B cell (primary cell): ENCODE data around the gene NEGR1. TPM values are rescaled to one million over a fixed set of nuclear protein-coding genes. Genes with fewer than 3 reads are reported as not detected.

Experiments used
- ATAC-seq: fragments of 200-7000 bp; cut with Tn5 transposase; one replicate; pipeline ENCODE4 v1.10.0; 2021; ENCODE audit warnings: low read depth, mild to moderate bottlenecking, moderate number of reproducible peaks, moderate library complexity
- CTCF ChIA-PET: fragments of 350-600 bp; sonication (Branson Sonifier 250); formaldehyde crosslinking; loops from one replicate; lab custom pipeline; 2021; ENCODE audit warnings: antibody characterized with exemption, inconsistent platforms; lab: Charles Lee
- POLR2A ChIA-PET: fragments of 350-600 bp; sonication (Branson Sonifier 250); formaldehyde crosslinking; loops from one replicate; lab custom pipeline; 2021; ENCODE audit warnings: antibody characterized with exemption; lab: Charles Lee
- DNase-seq: peaks from one replicate; pipeline ENCODE4 v3.0.0; 2013
- H2AFZ ChIP-seq: 2 replicates; pipeline ENCODE4 v1.6.1; 2012; ENCODE audit warnings: mild to moderate bottlenecking, low read depth, low read length; ENCODE audit not compliant: insufficient read depth, poor library complexity, severe bottlenecking
- H3K27ac ChIP-seq, 2 donors: 1 replicate in 1 of 2; 2 replicates in 1 of 2; pipeline ENCODE4 v1.5.1; 2012 to 2013; ENCODE audit warnings: low read length in 2 of 2, mild to moderate bottlenecking in 2 of 2, moderate library complexity in 1 of 2
- H3K27me3 ChIP-seq, 4 experiments: fragments of 200-600 bp in 1 of 4; sonication (generic) in 1 of 4; replicated peaks in 1 of 4; 1 replicate in 2 of 4; 2 replicates in 2 of 4; pipeline versions ENCODE4 v1.6.1 to v1.7.0; 2013 to 2016; ENCODE audit warnings: low read length in 3 of 4, mild to moderate bottlenecking in 2 of 4, mixed read lengths in 1 of 4, moderate library complexity in 1 of 4; ENCODE audit not compliant: insufficient read depth in 4 of 4, control insufficient read depth in 3 of 4; ENCODE audit errors: control extremely low read depth in 1 of 4
- H3K36me3 ChIP-seq, 2 experiments: replicated peaks in 1 of 2; 1 replicate in 1 of 2; 2 replicates in 1 of 2; pipeline versions ENCODE4 v1.6.1 to v1.7.1; 2013; ENCODE audit warnings: low read length in 1 of 2; ENCODE audit not compliant: insufficient read depth in 2 of 2, control insufficient read depth in 1 of 2; ENCODE audit errors: control extremely low read depth in 1 of 2, extremely low read depth in 1 of 2
- H3K4me1 ChIP-seq, 2 donors: fragments of 200-600 bp in 1 of 2; sonication (generic) in 1 of 2; 1 replicate in 1 of 2; 2 replicates in 1 of 2; pipeline versions ENCODE4 v1.5.1 to v1.6.1; 2013 to 2017; ENCODE audit warnings: low read length in 2 of 2; ENCODE audit not compliant: control insufficient read depth in 2 of 2, insufficient read depth in 2 of 2
- H3K4me2 ChIP-seq: replicated peaks from 2 replicates; pipeline ENCODE3; 2012; ENCODE audit warnings: mild to moderate bottlenecking, low read depth, low read length; ENCODE audit not compliant: poor library complexity, severe bottlenecking
- H3K4me3 ChIP-seq, 5 experiments: fragments of 200-600 bp in 1 of 5; sonication (generic) in 1 of 5; 1 replicate in 3 of 5; 2 replicates in 2 of 5; pipeline versions ENCODE4 v1.5.1 to v1.7.0; 2011 to 2016; ENCODE audit warnings: low read length in 4 of 5, mild to moderate bottlenecking in 4 of 5, low read depth in 2 of 5, control low read depth in 1 of 5, moderate library complexity in 1 of 5; ENCODE audit not compliant: insufficient read depth in 1 of 5; ENCODE audit errors: control extremely low read depth in 1 of 5, extremely low read depth in 1 of 5
- H3K79me2 ChIP-seq: fragments of 200-600 bp; sonication (generic); one replicate; pipeline ENCODE4 v1.6.0; 2016; ENCODE audit warnings: low read length; ENCODE audit not compliant: control insufficient read depth, insufficient read depth
- H3K9ac ChIP-seq: fragments of 200-600 bp; sonication (generic); 2 replicates; pipeline ENCODE4 v1.6.1; 2017; ENCODE audit warnings: mild to moderate bottlenecking, low read length, moderate library complexity
- H3K9me3 ChIP-seq, 3 donors: one replicate each; pipeline versions ENCODE4 v1.6.1 to v1.7.1; 2013; ENCODE audit warnings: low read length in 2 of 3; ENCODE audit not compliant: control insufficient read depth in 2 of 3, insufficient read depth in 1 of 3; ENCODE audit errors: control extremely low read depth in 1 of 3
- H4K20me1 ChIP-seq: 2 replicates; pipeline ENCODE4 v1.6.0; 2012; ENCODE audit warnings: mild to moderate bottlenecking, low read length; ENCODE audit not compliant: insufficient read depth, control insufficient read depth, poor library complexity, severe bottlenecking
- H3K27ac Mint-ChIP-seq: one replicate; pipeline ENCODE4 v1.8.0; 2021; ENCODE audit warnings: mixed read lengths
- H3K27me3 Mint-ChIP-seq: one replicate; pipeline ENCODE4 v1.8.0; 2021; ENCODE audit warnings: mixed read lengths
- H3K4me1 Mint-ChIP-seq: one replicate; pipeline ENCODE4 v1.8.0; 2021; ENCODE audit warnings: mixed read lengths
- H3K4me3 Mint-ChIP-seq: one replicate; pipeline ENCODE4 v1.8.0; 2021; ENCODE audit warnings: mixed read lengths
- H3K9me3 Mint-ChIP-seq: one replicate; pipeline ENCODE4 v1.8.0; 2022; ENCODE audit warnings: mixed read lengths; ENCODE audit not compliant: insufficient read depth
- EZH2 ChIP-seq: IDR thresholded peaks from 2 replicates; pipeline ENCODE4 v1.6.1; 2012; ENCODE audit warnings: borderline replicate concordance, low read depth, mild to moderate bottlenecking, moderate library complexity, low read length; ENCODE audit not compliant: insufficient read depth, poor library complexity, severe bottlenecking
- whole genome bisulfite sequencing: methylation state at CpG from one replicate; pipeline ENCODE4 v1.1.5; 2013; ENCODE audit warnings: missing lambda C conversion rate; ENCODE audit not compliant: insufficient coverage; 5-methylcytosine and 5-hydroxymethylcytosine counted together
- intact Hi-C: fragments of 100-400 bp; cut with micrococcal nuclease; formaldehyde crosslinking; loops from one replicate; pipeline ENCODE4 v1.10.0; 2022
- polyA plus RNA-seq: library from polyadenylated mRNA; depleted of rRNA; stranded (reverse); fragments of >200 nt; gene quantifications from 2 replicates; pipeline ENCODE4 v1.2.3, GENCODE V29; 2012
- total RNA-seq, 2 donors: library from RNA; stranded (reverse); fragments of 120-200 nt in 1 of 2; gene quantifications; 1 replicate in 1 of 2; 2 replicates in 1 of 2; pipeline versions ENCODE4 v1.2.3 to v1.2.4, GENCODE V29; 2013 to 2022
- TF ChIP-seq, protein P1 (sequence below): fragments of 200-600 bp; IDR thresholded peaks from one replicate; pipeline ENCODE4 v1.8.0; 2022; ENCODE audit warnings: antibody characterized with exemption, mild to moderate bottlenecking

Gene NEGR1
- total and polyA plus RNA-seq, 2 donors (not counting 1 experiment from before 2014, with no cell fraction given), result 0.01 TPM; not detected in 1

DNA sequence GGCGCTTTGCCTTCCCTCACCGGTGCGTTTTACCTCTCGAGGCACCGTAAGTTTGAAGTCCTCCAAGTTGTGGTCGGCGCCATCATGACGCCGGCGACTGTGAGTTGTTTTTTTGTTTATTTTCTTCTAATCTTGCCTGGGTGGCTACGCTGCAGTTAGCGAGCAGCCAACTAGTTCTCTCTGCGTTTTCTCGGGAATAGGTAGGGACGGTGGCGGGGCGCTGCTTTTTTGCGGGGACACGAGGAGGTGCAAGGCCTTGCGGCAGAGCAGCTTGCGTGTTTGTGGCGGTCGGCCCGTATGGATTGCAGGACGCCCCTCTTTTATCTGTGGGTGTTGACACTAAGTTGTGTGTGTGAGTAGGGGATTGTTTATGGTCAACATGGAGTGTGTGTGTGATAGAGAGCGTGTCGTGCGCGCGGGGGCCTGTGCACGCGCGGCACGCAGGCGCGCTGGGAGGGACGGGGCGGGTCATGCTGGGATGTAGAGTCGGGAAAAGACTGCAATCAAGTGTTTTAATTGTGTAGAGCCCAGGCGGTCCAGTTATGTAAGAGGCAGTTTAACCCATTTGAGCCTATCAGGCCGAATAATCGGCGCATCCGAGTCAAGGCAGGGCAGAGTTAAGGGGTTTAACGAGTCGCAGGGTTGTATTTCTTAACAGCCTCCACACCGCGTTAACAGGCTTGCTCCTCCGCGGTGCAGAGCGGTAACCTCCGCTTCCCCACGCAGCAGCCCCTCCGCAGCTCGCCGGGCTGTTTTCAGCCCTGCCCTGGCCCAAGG, 1.2 kb upstream of the NEGR1 start:
- TF ChIP-seq, protein P1, sequence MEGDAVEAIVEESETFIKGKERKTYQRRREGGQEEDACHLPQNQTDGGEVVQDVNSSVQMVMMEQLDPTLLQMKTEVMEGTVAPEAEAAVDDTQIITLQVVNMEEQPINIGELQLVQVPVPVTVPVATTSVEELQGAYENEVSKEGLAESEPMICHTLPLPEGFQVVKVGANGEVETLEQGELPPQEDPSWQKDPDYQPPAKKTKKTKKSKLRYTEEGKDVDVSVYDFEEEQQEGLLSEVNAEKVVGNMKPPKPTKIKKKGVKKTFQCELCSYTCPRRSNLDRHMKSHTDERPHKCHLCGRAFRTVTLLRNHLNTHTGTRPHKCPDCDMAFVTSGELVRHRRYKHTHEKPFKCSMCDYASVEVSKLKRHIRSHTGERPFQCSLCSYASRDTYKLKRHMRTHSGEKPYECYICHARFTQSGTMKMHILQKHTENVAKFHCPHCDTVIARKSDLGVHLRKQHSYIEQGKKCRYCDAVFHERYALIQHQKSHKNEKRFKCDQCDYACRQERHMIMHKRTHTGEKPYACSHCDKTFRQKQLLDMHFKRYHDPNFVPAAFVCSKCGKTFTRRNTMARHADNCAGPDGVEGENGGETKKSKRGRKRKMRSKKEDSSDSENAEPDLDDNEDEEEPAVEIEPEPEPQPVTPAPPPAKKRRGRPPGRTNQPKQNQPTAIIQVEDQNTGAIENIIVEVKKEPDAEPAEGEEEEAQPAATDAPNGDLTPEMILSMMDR, result no peak
- no peak for TF ChIP-seq EZH2
- ChIA-PET CTCF (no interaction called here), POLR2A (no interaction called here)
- Histone ChIP-seq H3K9me3 (no peaks in the 10 kb centered on the region), H3K4me3 (peak overlapping the region; percentile 59 to 94 (median 73)), H3K36me3 (no peaks in the 10 kb centered on the region), H3K9ac (peak overlapping the region; percentile 73), H3K4me1 (peaks cover 25 to 26% of the 10 kb centered on the region in 2 donors), H3K27me3 (peaks cover 0 to 13% (median 8%) of the 10 kb centered on the region in 4 experiments), H3K79me2 (no peaks in the 10 kb centered on the region), H2AFZ (peak overlapping the region; percentile 88), H3K27ac (peak overlapping the region; percentile 19 to 48), H4K20me1 (no peaks in the 10 kb centered on the region), H3K4me2 (peak overlapping the region; percentile 72)
- Mint-ChIP-seq H3K4me1 (peaks cover 15% of the 10 kb centered on the region), H3K27ac (no peak overlapping the region), H3K27me3 (peaks cover 23% of the 10 kb centered on the region), H3K9me3 (no peaks in the 10 kb centered on the region), H3K4me3 (no peak overlapping the region)
- ATAC-seq, result no peak
- DNase-seq, result peak; percentile 52
- 1% methylated on average over 54 of the region's 56 CpGs for WGBS
- intact Hi-C loops, result no loop called here

DNA sequence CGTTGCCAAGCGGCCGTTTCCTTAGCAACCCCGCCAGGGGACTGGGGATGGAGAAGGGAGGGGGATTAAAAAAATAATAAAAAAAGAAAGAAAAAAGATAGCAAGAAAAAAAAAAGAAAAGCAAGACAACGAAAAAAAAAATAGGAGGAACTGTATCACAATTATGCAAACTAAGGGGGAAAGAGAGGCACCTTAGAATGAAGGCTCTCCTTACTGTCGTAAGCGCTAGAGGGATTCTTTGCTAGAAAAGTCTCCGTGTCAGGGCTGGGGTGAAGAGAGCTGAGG, 625 bp upstream of the NEGR1 start:
- ChIA-PET CTCF (no interaction called here), POLR2A (no interaction called here)
- Mint-ChIP-seq H3K27ac (no peak overlapping the region), H3K9me3 (no peaks in the 10 kb centered on the region), H3K4me1 (peaks cover 15% of the 10 kb centered on the region), H3K4me3 (no peak overlapping the region), H3K27me3 (peaks cover 23% of the 10 kb centered on the region)
- Histone ChIP-seq H3K79me2 (no peaks in the 10 kb centered on the region), H3K4me2 (peak overlapping the region; percentile 72), H3K4me3 (peak overlapping the region; percentile 59 to 94 (median 73)), H3K9ac (peak overlapping the region; percentile 73), H3K27me3 (peaks cover 0 to 13% (median 8%) of the 10 kb centered on the region in 4 experiments), H2AFZ (peak overlapping the region; percentile 88), H3K9me3 (no peaks in the 10 kb centered on the region), H3K4me1 (peaks cover 25 to 26% of the 10 kb centered on the region in 2 donors), H3K27ac (peak overlapping the region; percentile 19 to 48), H4K20me1 (no peaks in the 10 kb centered on the region), H3K36me3 (no peaks in the 10 kb centered on the region)
- ATAC-seq (peak; percentile 16), DNase-seq (no peak)
- TF ChIP-seq, protein P1, result no peak
- no peak for TF ChIP-seq EZH2
- intact Hi-C loops, result no loop called here
- 4% methylated on average over 4 of the region's 8 CpGs for WGBS
